ENCODE results near the gene NPM1.
"Not testable (repeated sequence)": the region's sequence is repeated elsewhere in the genome, so short reads cannot be mapped to it uniquely, and the experiment has no call there.

Gene NPM1

GRCh38 chr5:171386006-171386671 lies 1.5 kb upstream of the NPM1 start:
- no peak for DNase-seq

- peak in 1 of 2 experiments; percentile 28 for DNase-seq
Observed at GRCh38 chr5:171386861-171387344, 746 bp upstream of the NPM1 start.

- peak; percentile 21 to 65 for DNase-seq
Observed at GRCh38 chr5:171387970-171388815, 544 bp downstream of the NPM1 start.

- no peak for DNase-seq
Observed at GRCh38 chr5:171388816-171389168, 1.1 kb downstream of the NPM1 start.

- DNase-seq, result no peak
Observed at GRCh38 chr5:171390883-171391677, 3.4 kb downstream of the NPM1 start.

GRCh38 chr5:171391996-171392577 lies 4.4 kb downstream of the NPM1 start:
- DNase-seq, result no peak

GRCh38 chr5:171392585-171393159 lies 5.0 kb downstream of the NPM1 start:
- no peak for DNase-seq

- DNase-seq, result no peak
Observed at GRCh38 chr5:171395042-171395441, 7.4 kb downstream of the NPM1 start.

- not testable (repeated sequence) for DNase-seq
Observed at GRCh38 chr5:171396583-171396982, 8.9 kb downstream of the NPM1 start.

- no peak for DNase-seq
Observed at GRCh38 chr5:171397190-171397589, 9.5 kb downstream of the NPM1 start.

- DNase-seq, result no peak
Observed at GRCh38 chr5:171397599-171397998, 9.9 kb downstream of the NPM1 start.

- DNase-seq, result not testable (repeated sequence)
Observed at GRCh38 chr5:171398660-171399059, 11.0 kb downstream of the NPM1 start.

GRCh38 chr5:171400169-171400568 lies 12.5 kb downstream of the NPM1 start:
- DNase-seq, result no peak

GRCh38 chr5:171401167-171401947 lies 13.7 kb downstream of the NPM1 start:
- no peak for DNase-seq

- DNase-seq, result not testable (repeated sequence)
Observed at GRCh38 chr5:171402751-171403150, 15.1 kb downstream of the NPM1 start.

- DNase-seq, result peak in 1 of 2 experiments; percentile 27
Observed at GRCh38 chr5:171405615-171406014, 18.0 kb downstream of the NPM1 start.

GRCh38 chr5:171407234-171407633 lies 19.6 kb downstream of the NPM1 start:
- DNase-seq, result no peak

- DNase-seq, result no peak
Observed at GRCh38 chr5:171409164-171410136, 21.8 kb downstream of the NPM1 start.

- DNase-seq, result no peak
Observed at GRCh38 chr5:171410181-171410580, 22.5 kb downstream of the NPM1 start.

GRCh38 chr5:171412186-171412585 lies 24.5 kb downstream of the NPM1 start:
- DNase-seq, result no peak
